MM.1S (cell line): Measurements from ENCODE around the gene SLC46A3.

Experiments
- EZH2 ChIP-seq: fragments of 300-600 bp; sonication (generic); optimal IDR thresholded peaks from 2 replicates; pipeline ENCODE3; 2017; ENCODE audit warnings: low read depth, mild to moderate bottlenecking, antibody characterized with exemption, low read length, mixed read lengths
- EZH2phosphoT487 ChIP-seq: fragments of 300-600 bp; sonication (generic); IDR thresholded peaks from 2 replicates; pipeline ENCODE4 v1.6.1; 2018; ENCODE audit warnings: antibody characterized with exemption, low read length
- TF ChIP-seq, protein P1 (sequence below): fragments of 300-600 bp; sonication (generic); IDR thresholded peaks from 2 replicates; pipeline ENCODE4 v1.5.1; 2016; ENCODE audit warnings: antibody characterized with exemption, low read length, mixed read lengths

DNA sequence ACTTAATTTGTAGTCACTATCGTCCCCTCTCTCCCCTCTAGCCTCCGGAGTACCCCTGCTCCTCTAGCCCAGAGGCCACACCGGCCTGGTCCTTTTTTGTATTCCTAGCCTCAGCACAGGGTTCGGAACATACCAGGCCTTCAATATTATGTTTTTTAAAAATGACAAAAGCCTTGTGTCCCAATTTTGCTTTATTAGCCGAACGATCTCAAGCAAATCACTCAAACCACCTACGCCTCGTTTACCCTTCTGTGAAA is 60.3 kb downstream of the SLC46A3 start:
- TF ChIP-seq, protein P1, sequence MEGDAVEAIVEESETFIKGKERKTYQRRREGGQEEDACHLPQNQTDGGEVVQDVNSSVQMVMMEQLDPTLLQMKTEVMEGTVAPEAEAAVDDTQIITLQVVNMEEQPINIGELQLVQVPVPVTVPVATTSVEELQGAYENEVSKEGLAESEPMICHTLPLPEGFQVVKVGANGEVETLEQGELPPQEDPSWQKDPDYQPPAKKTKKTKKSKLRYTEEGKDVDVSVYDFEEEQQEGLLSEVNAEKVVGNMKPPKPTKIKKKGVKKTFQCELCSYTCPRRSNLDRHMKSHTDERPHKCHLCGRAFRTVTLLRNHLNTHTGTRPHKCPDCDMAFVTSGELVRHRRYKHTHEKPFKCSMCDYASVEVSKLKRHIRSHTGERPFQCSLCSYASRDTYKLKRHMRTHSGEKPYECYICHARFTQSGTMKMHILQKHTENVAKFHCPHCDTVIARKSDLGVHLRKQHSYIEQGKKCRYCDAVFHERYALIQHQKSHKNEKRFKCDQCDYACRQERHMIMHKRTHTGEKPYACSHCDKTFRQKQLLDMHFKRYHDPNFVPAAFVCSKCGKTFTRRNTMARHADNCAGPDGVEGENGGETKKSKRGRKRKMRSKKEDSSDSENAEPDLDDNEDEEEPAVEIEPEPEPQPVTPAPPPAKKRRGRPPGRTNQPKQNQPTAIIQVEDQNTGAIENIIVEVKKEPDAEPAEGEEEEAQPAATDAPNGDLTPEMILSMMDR = no peak
- TF ChIP-seq EZH2phosphoT487 (no peak), EZH2 (no peak)
